SW 1271 (cell line): ENCODE results near the gene LRP1B.

Source experiments
- DNase-seq, 2 experiments: peaks; one replicate each; lab custom pipeline; 2025; lab: John Stamatoyannopoulos, UW

LRP1B gene

DNA sequence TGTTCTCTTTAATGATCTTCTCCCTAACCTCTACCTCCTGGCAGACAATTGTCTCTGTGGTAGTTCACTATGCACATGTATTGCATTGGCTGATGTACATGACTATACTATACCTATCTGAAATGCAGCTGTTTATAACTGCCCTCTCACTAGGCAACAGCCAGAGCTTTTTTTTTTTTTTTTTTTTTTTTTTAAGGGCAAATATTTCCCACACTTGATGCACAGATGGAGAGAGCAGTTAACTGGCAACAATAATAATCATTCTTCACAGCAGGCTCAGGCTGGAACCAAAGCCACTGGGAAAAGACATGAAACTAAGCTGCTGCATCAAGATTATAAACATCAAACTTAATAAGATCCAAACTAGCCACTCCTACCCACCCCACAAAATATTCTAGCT, 707.7 kb downstream of the LRP1B start:
- DNase-seq = no peak

DNA sequence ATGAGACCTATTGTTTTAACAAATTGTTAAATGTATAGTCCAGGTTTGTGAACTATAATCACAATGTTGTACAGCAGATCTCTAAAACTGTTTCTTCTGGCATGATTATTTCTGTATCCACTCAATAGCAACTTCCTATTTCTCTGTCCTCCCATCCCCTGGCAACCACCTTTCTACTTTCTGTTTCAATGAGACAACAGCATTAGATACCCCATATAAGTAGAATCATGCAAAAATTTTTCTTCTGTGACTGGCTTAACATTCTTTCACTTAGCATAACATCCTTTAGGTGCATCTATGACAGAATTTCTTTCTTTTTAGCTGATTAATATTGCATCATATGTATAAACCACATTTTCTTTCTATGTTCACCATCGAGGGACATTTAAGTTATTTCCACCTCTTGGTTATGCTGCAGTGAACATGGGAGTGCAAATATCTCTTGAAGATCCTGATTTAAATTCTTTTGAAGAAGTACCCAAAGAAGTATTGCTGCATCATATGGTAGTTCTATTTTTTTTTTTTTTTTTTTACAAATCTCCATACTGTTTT, 713.5 kb downstream of the LRP1B start:
- DNase-seq = no peak

- no peak for DNase-seq
Observed at GRCh38 chr2:141411419-141411818, 719.4 kb downstream of the LRP1B start.

GRCh38 chr2:141399270-141399669, 731.5 kb downstream of the LRP1B start:
- DNase-seq = no peak

DNA sequence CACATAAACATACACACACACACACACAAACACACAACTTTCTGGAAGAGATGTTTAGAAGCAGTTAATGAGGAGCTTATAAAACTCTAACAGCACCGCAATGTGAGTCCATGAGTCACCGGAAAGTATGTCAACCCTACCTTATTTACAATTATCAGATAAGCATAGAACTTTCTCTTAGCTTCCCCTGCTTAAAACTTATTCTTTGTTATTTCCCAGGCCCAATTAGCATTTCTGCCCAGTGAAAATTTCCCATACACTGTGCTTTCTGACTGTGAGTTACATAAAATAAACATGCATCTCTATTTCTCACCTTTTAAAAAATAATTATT, 737.6 kb downstream of the LRP1B start:
- DNase-seq = no peak

DNA sequence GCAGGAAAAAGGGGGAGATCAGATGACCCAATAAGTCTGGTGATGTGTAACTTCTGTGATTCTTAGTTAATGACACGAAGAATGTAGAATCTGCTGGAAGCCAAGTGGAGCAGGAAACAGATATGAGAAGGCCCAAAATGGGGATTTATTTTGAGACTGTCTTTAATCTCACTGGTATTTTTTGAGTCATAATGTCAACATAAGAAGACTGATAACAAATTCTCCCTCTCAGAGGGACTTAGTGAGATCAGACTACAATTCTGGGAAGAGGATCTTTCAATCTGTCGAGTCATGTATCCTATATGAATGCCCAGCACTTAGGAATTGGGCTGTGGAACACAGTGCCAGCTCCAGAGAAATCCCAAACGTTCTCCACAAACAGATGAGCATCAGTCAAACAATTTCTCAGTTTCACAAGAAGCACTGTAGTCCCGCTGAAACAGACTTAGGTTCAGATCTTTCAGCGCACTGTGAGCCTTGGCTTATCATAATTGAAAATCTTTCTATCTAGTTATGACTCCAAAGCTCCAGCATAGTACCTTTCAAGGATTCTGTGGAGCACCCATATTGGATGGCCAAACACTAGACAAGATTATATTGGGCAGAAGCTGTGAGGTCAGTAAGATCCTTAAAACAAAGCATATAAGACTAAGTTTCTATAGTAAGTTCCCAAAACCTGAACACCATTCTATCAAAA, 738.2 kb downstream of the LRP1B start:
- no peak for DNase-seq

GRCh38 chr2:141386168-141386567, 744.6 kb downstream of the LRP1B start:
- DNase-seq = no peak

- no peak for DNase-seq
Observed at GRCh38 chr2:141384676-141385075, 746.1 kb downstream of the LRP1B start.

DNA sequence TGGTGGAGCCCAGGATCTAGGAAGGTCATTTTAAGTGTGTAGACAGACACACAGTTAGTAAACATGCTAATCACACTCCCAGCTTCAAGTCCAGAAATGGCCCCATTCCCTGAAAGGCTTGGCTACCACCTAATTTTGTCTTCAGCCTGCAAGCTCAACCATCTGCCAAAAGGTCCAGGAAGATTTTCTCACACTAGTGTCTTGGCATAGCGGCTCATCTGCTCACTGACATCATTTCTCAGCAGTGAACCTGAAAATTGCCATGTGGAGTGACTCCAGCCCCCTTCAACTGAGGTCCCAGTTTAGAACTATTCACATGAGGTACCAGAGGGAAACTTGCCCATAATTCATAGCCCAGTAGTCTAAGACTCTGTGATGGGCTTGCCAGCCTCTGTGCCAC, 748.9 kb downstream of the LRP1B start:
- DNase-seq = no peak

DNA sequence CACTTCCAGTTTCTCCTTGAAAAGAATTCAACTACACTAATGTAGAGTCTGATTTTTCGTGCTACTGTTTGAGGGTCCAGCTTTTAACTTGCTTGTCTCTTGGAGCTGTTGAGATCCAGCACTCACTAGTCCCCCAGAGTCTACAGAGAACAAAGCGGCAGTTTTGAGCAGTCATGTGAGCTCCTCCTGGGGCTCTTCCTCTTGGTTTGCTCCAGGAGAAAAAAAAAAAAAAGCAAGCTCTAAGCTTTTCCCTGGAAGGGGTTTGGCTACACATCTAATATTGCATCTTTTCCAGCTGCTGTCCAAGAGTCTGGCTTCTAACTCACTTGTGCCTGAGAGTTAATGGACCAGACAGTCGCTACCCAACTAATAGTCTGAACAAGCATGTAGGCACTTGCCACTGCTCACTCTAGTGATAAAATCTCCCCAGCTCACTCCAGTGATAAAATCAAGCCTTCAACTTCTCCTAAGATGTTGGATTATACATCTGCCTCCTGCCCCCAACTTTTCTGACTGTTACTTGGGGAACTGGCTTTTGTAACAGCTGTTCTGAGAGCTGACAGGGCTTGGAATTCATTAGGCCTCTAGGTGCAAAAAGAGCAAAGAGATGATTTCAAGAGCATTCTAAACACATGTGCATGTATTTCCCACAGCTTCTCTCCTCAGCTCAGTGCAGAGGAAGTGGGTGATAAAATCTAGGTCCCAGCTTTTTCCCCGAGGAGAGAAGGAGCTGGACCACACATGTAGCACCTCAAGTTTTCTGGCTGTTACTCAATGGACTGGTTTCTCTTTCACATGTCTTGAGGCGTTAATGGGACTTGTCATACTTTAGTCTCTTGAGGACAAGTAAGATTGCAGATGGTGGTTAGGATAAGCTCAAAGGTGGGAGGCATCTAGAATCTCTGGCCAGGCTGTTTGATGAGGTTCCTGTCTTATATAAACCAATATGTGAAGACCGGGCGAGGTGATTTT, 750.5 kb downstream of the LRP1B start:
- DNase-seq = no peak

DNA sequence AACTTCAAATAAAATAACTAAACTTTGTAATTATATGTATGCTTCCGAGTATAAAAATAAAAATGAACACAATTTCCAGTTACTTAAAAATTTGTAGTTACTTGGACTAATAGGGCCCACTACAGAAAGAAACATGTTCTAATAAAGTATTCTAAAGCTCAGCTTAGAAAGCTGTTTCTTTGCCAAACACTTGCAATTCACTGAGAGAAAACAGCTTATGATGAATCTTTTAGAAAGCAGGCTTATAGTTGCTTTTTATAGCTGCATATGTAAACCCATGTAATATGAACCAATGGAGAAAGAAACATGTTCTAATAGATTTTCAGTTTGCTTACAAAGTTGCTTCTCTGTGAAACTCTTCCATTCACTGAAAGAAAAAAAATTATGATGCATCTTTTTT, 766.0 kb downstream of the LRP1B start:
- no peak for DNase-seq

DNA sequence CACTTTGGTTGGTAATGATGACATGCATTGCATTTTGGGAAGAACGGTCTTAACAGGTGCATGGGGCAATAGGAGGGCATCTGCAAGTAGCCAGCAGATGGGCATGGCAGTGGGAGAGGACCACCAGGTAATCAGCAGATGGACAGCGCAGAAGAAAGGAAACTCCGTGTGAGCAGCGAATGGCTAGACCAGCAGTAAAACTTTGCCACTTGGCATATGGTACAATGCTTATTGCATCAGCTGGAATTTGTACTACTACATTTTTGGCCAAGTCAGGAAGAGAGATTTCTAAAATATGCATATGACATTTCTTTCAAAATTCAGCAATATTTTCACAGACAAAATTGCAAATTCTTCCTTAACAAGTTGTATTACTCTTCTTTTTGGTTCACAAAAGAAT, 768.5 kb downstream of the LRP1B start:
- DNase-seq = no peak

DNA sequence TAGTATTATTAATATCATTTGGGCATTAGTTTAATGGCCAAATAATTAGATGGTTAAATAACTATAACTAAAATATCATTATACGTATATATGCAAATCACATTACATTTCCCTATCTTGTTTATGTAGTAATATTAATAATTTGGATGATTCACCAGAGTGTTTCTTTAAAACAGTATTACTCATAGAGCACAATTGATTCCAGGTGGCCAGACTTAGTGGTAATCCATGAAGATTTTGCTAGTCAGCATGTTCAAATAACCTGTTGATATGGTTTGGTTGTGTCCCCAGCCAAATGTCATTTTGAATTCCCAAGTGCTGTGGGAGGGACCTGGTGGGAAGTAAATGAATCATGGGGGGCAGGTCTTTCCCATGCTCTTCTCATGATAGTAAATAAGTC, 782.3 kb downstream of the LRP1B start:
- DNase-seq = no peak

GRCh38 chr2:141341444-141341843, 789.4 kb downstream of the LRP1B start:
- DNase-seq = no peak

DNA sequence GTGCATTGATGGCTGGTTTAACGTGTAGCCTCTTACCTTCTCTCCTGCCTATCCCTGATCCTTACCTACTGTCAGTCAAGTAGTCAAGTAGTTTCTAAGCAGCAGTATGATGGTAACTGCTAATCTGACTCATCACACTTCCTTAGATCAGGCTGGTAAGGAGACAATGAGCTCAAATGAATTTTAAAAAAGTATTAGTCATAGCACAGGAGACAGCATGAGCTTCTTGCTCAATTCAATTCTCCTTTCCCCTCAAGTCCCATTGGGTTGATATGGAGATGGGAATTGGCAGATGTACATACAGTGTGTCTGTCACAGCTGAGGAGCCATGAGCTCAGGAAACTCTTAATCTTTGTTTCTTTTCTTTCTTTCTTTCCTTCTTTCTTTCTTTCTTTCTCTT, 799.7 kb downstream of the LRP1B start:
- peak in 1 of 2 experiments; percentile 17 for DNase-seq

DNA sequence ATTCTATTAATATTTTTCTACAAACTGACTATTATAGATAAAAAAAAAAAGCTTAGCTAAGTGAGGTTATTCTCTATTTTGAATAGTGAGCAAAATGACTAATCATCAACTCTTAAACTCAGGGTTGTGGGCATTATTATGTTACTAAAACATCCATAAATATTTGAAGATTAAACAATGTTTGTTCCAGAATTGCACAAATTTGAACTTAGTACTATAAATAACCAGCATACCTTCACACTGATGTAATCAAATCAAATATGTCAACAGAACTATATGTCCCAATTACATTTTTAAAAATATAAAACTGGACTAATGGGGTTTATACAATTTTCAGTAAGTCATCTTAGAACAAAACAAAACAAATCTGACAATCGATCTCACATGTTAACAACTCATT, 800.9 kb downstream of the LRP1B start:
- DNase-seq = no peak

GRCh38 chr2:141323571-141323970, 807.2 kb downstream of the LRP1B start:
- no peak for DNase-seq

DNA sequence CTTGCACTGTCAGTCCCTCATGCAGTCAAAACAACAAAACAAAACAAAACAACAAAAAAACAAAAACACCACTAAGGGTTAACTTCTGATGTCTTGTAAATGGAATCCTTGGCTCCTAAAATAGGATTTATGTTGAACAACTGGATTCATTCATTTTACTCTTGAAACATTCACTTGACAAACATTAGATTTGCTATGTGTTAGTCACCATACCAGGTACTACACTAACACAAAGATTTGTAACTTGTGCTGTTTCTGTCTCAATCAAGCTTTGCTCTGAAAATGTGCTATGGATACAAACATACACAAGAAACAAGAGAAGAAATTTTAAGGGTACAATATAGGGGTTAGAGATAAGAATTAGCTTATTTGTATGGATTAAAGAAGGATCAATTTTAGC, 812.8 kb downstream of the LRP1B start:
- DNase-seq = no peak

DNA sequence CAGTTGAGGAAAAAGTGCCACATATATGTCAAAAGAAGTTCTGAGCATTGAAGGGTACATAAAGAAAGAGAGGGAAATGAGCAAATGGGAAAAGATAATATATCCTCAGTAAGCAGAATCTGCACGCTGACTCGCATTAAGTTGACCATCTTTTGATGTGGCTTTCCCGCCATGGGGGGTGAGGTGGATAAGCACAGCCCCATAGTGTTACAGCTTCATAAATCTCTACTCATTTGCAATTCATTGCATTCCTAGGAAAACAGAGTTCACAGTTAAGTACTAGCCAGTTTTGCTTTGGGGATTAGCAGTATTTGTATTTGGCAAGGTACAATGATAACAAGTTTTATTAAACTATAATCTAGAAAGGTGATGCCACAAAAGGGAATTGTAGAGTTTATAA, 814.2 kb downstream of the LRP1B start:
- DNase-seq = no peak

- DNase-seq = no peak
Observed at GRCh38 chr2:141316103-141316502, 814.7 kb downstream of the LRP1B start.

DNA sequence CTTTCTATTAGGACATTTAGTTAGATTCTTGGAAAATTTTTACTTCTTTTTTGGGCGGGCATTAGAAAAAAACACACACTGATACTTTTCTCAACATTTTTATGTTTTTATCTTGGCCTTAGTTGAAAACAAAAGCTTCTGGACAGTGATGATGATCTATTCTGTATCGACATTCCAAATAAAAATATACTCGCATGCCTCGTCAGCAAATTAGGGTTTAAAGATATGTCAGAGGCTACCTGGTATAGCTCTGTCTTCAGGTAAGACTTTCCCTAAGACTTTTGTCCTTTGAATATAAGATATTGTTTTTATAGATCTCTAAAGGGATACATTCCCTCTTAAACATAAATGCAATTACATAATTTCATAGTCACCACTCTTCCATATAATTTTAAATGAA, 816.8 kb downstream of the LRP1B start:
- no peak for DNase-seq

- DNase-seq = no peak
Observed at GRCh38 chr2:141311430-141311829, 819.4 kb downstream of the LRP1B start.

- no peak for DNase-seq
Observed at GRCh38 chr2:141306368-141306767, 824.4 kb downstream of the LRP1B start.
